GM12872 (cell line): Measurements from ENCODE around the gene PSEN2.

Source experiments
- CTCF ChIP-seq: IDR thresholded peaks from 3 replicates; pipeline ENCODE4 v1.5.1; 2011; ENCODE audit warnings: low read depth, mild to moderate bottlenecking, low read length, moderate library complexity; ENCODE audit not compliant: insufficient read depth

Gene PSEN2

GRCh38 chr1:226868726-226869125 is 1.7 kb upstream of the PSEN2 start:
- TF ChIP-seq CTCF: no peak

GRCh38 chr1:226870026-226870400 is 403 bp upstream of the PSEN2 start:
- no peak for TF ChIP-seq CTCF

GRCh38 chr1:226871636-226872327 is 1.4 kb downstream of the PSEN2 start:
- TF ChIP-seq CTCF: no peak

GRCh38 chr1:226872437-226872836 is 2.0 kb downstream of the PSEN2 start:
- no peak for TF ChIP-seq CTCF

GRCh38 chr1:226873771-226874578 is 3.6 kb downstream of the PSEN2 start:
- TF ChIP-seq CTCF: no peak

GRCh38 chr1:226874579-226875425 is 4.4 kb downstream of the PSEN2 start:
- TF ChIP-seq CTCF: no peak
